ENCODE data around the gene CNDP1.

The CNDP1 gene

DNA sequence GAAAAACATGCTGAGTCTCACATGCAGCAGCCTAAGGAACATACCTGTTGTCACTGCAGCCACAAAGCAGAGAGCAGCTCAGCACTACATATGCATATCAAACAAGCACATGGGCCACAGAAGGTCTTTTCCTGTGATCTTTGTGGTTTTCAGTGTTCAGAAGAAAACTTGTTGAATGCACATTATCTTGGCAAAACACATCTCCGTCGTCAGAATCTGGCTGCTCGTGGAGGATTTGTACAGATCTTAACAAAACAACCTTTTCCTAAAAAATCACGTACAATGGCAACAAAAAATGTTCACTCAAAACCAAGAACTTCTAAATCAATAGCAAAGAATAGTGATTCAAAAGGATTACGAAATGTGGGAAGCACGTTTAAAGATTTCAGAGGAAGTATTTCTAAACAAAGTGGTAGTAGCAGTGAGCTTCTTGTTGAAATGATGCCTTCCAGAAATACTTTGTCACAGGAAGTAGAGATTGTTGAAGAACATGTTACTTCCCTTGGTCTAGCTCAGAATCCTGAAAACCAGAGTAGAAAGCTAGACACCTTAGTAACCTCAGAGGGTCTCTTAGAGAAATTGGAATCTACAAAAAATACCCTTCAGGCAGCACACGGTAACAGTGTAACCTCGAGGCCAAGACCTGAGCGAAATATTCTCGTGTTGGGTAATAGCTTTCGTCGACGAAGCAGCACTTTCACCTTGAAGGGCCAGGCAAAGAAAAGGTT is 97.5 kb downstream of the CNDP1 start:
- DNase-seq, result no peak

DNA sequence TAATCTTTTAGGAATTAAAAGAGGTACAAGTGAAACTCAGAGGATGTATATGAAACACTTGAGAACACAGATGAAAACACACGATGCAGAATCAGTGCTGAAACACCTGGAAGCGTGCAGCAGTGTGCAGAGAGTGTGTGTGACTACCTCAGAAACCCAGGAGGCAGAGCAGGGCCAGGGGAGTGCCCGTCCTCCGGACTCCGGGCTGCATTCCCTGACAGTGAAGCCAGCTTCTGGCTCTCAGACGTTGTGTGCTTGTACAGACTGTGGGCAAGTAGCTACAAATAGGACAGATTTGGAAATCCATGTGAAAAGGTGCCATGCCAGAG is 98.0 kb downstream of the CNDP1 start:
- no peak for DNase-seq

DNA sequence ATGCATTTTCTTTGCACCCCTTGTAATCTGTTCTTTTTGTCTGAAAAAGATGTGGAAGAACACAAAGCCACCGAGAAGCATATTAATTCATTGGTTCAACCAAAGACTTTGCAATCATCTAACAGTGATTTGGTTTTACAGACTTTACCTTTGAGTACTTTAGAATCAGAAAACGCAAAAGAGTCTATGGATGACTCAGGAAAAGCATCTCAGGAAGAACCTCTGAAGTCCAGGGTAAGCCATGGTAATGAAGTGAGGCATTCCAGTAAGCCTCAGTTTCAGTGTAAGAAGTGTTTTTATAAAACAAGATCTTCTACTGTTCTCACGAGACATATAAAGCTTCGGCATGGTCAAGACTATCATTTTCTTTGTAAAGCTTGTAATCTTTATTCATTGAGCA is 98.6 kb downstream of the CNDP1 start:
- DNase-seq, result no peak

DNA sequence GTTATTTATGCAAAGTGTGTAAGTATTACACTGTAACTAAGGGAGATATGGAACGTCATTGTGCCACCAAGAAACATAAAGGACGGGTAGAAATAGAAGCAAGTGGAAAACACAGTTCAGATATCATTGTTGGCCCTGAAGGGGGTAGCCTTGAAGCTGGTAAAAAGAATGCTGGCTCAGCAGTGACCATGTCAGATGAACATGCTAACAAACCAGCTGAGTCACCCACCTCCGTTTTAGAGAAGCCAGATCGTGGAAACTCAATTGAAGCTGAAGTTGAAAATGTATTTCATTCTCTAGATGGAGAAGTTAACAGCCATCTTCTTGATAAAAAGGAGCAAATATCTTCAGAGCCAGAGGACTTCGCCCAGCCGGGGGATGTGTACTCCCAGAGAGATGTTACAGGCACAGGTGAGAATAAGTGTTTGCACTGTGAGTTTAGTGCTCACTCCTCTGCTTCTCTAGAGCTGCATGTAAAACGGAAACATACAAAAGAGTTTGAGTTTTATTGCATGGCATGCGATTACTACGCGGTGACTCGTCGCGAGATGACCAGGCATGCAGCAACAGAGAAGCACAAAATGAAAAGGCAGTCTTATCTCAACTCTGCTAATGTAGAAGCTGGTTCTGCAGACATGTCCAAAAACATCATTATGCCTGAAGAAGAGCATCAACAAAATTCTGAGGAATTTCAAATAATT is 99.5 kb downstream of the CNDP1 start:
- no peak for DNase-seq

DNA sequence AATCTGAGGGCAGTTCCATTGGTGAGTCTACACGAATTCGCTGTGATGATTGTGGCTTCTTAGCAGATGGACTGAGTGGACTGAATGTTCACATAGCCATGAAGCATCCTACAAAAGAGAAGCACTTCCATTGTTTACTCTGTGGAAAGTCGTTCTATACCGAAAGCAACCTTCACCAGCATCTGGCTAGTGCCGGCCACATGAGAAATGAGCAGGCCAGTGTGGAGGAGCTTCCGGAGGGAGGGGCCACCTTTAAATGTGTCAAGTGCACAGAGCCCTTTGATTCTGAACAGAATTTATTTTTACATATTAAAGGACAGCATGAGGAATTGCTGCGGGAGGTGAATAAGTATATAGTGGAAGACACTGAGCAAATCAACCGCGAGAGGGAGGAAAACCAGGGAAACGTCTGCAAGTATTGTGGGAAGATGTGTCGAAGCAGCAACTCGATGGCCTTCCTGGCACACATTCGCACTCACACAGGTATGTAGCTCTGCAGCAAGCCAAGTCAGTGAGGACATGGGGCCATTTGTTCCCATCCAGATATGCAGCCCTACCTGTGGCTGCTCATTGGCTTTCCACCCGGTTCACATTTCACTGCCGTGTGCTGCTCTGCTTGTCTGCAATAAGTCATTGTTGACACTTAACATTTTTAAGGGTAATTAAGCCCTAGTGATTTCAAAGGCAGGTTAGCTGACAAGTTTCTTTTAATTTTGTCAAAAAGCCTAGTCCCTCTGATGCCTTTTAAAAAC is 101.1 kb downstream of the CNDP1 start:
- no peak for DNase-seq
